ENCODE measurements around the gene BRCC3.
A peak's percentile ranks its signal among the peaks of the same experiment; 100 is the strongest.

BRCC3 gene

DNA sequence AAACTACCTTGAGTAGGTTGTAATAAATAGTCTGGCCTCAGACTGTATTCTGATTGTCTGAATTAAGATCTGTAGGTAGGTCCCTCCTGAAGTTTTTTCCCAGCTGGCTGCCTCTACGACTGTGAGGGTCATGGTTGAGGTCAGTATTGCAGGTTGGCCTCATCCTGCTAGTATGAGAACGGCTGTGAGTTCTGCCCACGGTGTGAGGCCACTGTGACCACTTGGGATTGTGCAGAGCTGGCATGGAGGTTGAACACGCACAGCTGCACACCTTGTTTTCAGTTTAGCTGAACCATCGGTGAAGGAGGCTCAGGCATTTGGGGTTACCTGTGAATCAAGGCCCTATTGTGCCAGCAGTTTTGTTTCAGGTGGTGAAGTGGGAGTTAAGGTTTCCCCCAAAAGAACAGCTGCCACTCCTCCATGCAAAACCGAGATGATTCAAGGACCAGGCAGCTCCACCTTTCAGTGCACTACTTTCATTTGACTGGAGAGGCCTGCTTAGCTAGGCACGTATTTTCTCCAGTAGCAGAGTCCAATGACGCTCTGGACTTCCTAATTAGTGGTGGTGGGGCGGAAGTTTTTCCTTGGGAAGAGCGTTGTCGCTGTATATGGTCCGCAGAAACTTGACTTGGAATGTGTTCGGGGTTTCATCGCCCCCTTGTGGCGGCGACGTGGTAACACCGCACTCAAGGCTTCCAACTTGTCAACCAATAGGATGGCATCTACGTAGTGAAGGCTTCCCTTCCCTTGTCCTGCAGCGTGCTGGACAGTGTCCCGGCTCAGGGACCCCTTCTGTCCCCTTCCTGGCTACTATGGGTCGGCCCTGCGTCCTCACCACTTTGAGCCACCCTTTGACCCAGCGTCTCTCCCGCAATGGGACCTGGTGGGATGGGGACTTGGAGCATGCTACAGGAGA is 14.2 kb upstream of the BRCC3 start:
- DNase-seq (ENCODE audit: low read depth, low spot score): peak; percentile 29
- Histone ChIP-seq H3K27ac (ENCODE audit: low read length) (no peak overlapping the region), H3K4me3 (ENCODE audit: low read length) (no peak overlapping the region)

DNA sequence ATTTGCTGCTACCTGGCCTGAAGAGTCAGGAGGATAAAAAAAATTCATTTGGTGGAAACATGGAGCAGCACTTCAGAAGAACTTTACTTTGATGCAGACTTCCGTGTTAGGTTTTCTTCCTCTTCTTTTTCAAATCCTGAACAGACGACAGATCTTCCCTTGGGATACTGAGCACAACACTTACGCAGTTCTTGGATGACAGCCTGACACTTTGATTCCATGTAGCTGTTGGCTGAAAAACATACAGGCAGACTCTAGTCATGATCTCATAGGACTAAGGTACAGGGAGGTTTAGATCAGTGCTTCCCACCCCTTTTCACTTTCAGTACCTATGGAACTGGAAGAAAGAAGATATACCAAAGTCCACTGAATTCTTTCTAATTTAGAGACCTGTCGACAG is 9.5 kb upstream of the BRCC3 start:
- H3K36me3 ChIP-seq (ENCODE audit: control insufficient read depth, insufficient read depth, low read length): no peaks in the 10 kb centered on the region
- H3K4me3 ChIP-seq (ENCODE audit: low read length): no peak overlapping the region
- H3K4me1 ChIP-seq (ENCODE audit: control insufficient read depth, insufficient read depth, low read length): no peaks in the 10 kb centered on the region
- no peaks in the 10 kb centered on the region for H3K27me3 ChIP-seq (ENCODE audit: control insufficient read depth, insufficient read depth, low read length)
- no peaks in the 10 kb centered on the region for H3K9me3 ChIP-seq (ENCODE audit: control insufficient read depth, insufficient read depth, low read length)
- no CpG with 5 or more reads among the region's 4 CpGs for WGBS (ENCODE audit: insufficient coverage, insufficient read length)
- DNase-seq (ENCODE audit: low read depth, low spot score): no peak
- no peak overlapping the region for H3K27ac ChIP-seq (ENCODE audit: low read length)

More for the DNA sequence above, 14.2 kb upstream of the BRCC3 start:
- Histone ChIP-seq H3K4me1 (ENCODE audit: control insufficient read depth, insufficient read depth, low read length) (no peaks in the 10 kb centered on the region), H3K9me3 (ENCODE audit: control insufficient read depth, insufficient read depth, low read length) (no peaks in the 10 kb centered on the region), H3K36me3 (ENCODE audit: control insufficient read depth, insufficient read depth, low read length) (no peaks in the 10 kb centered on the region; the same call in 1 of the 2 replicates), H3K27me3 (ENCODE audit: control insufficient read depth, insufficient read depth, low read length) (no peaks in the 10 kb centered on the region)
- WGBS (ENCODE audit: insufficient coverage, insufficient read length): no CpG with 5 or more reads among the region's 25 CpGs

DNA sequence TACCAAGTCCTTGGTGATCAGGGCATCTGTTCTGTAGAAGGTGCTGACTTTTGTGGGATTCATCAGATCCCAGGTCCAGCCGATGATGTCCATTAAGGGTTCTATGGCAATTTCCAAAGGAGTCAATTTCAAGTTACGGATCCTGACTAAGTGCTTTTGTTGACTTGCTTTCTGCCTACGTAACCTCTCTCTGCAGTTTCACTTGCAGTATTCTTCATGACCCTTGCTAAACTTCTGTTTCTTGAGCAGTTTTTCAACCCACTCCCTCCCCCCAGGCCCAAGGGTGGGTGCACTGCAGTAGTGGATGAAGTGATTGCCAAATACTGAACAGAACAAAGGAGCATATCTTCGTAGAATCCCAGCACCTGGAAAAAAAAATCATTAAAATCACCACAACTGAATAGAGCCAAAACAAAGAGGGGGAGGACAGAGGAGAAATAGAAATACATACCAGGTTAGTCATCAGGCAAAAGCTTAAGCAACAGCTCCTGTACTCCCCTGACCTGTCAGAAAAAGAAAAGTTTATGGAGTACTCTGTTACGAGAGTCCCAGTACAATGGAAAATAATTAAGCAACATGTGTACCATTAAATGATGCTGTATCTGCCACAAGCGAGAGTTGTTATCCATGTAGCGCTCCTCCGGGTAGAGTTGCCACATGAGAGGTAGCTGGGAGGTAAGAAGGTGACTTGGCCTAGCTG is 6.1 kb upstream of the BRCC3 start:
- Histone ChIP-seq H3K27me3 (ENCODE audit: control insufficient read depth, insufficient read depth, low read length) (no peaks in the 10 kb centered on the region), H3K4me3 (ENCODE audit: low read length) (no peak overlapping the region), H3K9me3 (ENCODE audit: control insufficient read depth, insufficient read depth, low read length) (no peaks in the 10 kb centered on the region), H3K36me3 (ENCODE audit: control insufficient read depth, insufficient read depth, low read length) (no peaks in the 10 kb centered on the region), H3K4me1 (ENCODE audit: control insufficient read depth, insufficient read depth, low read length) (no peaks in the 10 kb centered on the region), H3K27ac (ENCODE audit: low read length) (no peak overlapping the region)
- no peak for DNase-seq (ENCODE audit: low read depth, low spot score)
- no CpG with 5 or more reads among the region's 8 CpGs for WGBS (ENCODE audit: insufficient coverage, insufficient read length)

DNA sequence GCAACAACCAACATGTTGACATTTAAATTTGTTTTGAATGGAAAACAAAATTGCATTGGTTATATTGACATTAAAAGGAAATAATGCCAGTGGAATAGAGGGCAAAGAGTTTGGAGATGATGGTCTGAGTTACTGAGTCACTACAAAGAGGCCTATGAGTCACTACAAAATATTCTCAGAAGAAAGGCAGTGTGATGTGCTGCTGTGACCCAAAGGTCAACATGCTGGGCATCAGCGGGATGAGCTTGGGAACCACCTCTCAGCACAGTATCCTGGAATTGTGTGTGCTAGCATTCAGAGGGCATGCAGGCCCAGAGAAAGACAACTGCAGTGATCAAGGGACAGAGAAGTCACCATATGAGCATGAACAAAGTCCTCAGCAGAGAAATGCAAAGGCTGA is 3.1 kb upstream of the BRCC3 start:
- Histone ChIP-seq H3K4me1 (ENCODE audit: control insufficient read depth, insufficient read depth, low read length) (no peaks in the 10 kb centered on the region), H3K36me3 (ENCODE audit: control insufficient read depth, insufficient read depth, low read length) (no peaks in the 10 kb centered on the region), H3K27ac (ENCODE audit: low read length) (no peak overlapping the region), H3K27me3 (ENCODE audit: control insufficient read depth, insufficient read depth, low read length) (no peaks in the 10 kb centered on the region), H3K9me3 (ENCODE audit: control insufficient read depth, insufficient read depth, low read length) (no peaks in the 10 kb centered on the region), H3K4me3 (ENCODE audit: low read length) (no peak overlapping the region)
- no peak for DNase-seq (ENCODE audit: low read depth, low spot score)
- no CpG with 5 or more reads among the region's 1 CpG for WGBS (ENCODE audit: insufficient coverage, insufficient read length)

DNA sequence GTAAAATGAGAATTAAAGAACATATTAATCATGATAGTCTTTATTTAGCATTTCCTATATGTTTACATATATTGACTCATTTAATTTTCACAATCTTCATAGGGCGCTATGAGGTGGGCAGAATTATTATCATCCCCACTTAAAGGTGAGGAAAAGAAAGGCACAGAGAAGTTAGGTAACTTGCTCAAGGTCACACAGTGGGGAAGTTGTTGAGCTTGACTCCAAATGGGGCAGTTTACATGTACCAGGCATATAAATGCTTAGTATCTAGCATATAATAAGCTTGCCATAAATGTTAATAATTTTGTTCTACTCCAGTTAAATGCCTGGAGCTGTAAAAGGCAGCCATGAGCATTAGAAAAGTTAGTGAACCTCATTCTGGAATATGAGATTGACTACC is 1.9 kb upstream of the BRCC3 start:
- no peak for DNase-seq (ENCODE audit: low read depth, low spot score)
- no peaks in the 10 kb centered on the region for H3K9me3 ChIP-seq (ENCODE audit: control insufficient read depth, insufficient read depth, low read length)
- H3K4me3 ChIP-seq (ENCODE audit: low read length): no peak overlapping the region
- WGBS (ENCODE audit: insufficient coverage, insufficient read length): no CpG with 5 or more reads among the region's 1 CpG
- no peaks in the 10 kb centered on the region; the same call in 1 of the 2 replicates for H3K36me3 ChIP-seq (ENCODE audit: control insufficient read depth, insufficient read depth, low read length)
- H3K27ac ChIP-seq (ENCODE audit: low read length): no peak overlapping the region
- no peaks in the 10 kb centered on the region for H3K27me3 ChIP-seq (ENCODE audit: control insufficient read depth, insufficient read depth, low read length)
- H3K4me1 ChIP-seq (ENCODE audit: control insufficient read depth, insufficient read depth, low read length): no peaks in the 10 kb centered on the region

DNA sequence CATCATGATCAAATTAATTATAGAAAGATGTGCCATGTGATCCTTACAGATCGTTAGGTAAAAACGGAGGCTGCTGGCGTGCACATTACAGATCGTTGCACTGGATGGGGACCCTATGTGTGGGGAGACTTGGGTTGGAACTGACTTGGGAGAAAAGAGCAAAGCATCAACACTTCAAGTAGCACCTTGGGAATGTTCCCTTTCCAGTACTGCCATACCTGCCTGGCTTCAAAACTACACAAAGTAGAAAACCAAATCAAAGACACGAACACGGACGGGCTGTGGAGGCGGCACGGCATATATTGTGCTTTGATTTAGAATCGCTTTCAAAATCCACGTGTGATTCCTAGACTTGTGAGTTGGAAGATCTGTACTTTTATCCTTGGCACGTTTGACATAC is 1.3 kb upstream of the BRCC3 start:
- H3K9me3 ChIP-seq (ENCODE audit: control insufficient read depth, insufficient read depth, low read length): no peaks in the 10 kb centered on the region
- WGBS (ENCODE audit: insufficient coverage, insufficient read length): no CpG with 5 or more reads among the region's 12 CpGs
- H3K27ac ChIP-seq (ENCODE audit: low read length): no peak overlapping the region
- H3K4me1 ChIP-seq (ENCODE audit: control insufficient read depth, insufficient read depth, low read length): no peaks in the 10 kb centered on the region
- no peak for DNase-seq (ENCODE audit: low read depth, low spot score)
- H3K4me3 ChIP-seq (ENCODE audit: low read length): peak overlapping the region; percentile 49; the same call in 1 of the 2 replicates
- H3K27me3 ChIP-seq (ENCODE audit: control insufficient read depth, insufficient read depth, low read length): no peaks in the 10 kb centered on the region
- H3K36me3 ChIP-seq (ENCODE audit: control insufficient read depth, insufficient read depth, low read length): no peaks in the 10 kb centered on the region; the same call in 1 of the 2 replicates

DNA sequence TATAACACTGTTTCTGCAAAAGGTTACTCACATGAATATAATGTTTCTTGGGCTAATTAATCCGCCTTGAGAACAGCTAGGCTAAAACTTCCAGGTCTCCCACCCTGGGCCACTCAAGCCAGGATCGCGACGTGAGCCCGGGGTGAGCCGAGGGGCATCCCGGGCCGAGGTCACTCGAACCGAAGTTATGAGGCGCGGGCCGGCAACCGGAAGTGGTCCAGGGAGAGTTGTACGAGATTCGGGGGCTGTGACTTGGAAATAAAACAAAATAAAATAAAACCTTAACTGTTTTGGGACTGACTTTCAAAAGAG is 689 bp upstream of the BRCC3 start:
- no peaks in the 10 kb centered on the region; the same call in 1 of the 2 replicates for H3K36me3 ChIP-seq (ENCODE audit: control insufficient read depth, insufficient read depth, low read length)
- peak overlapping the region; percentile 49; the same call in 1 of the 2 replicates for H3K4me3 ChIP-seq (ENCODE audit: low read length)
- H3K9me3 ChIP-seq (ENCODE audit: control insufficient read depth, insufficient read depth, low read length): no peaks in the 10 kb centered on the region
- H3K4me1 ChIP-seq (ENCODE audit: control insufficient read depth, insufficient read depth, low read length): no peaks in the 10 kb centered on the region
- no CpG with 5 or more reads among the region's 16 CpGs for WGBS (ENCODE audit: insufficient coverage, insufficient read length)
- H3K27ac ChIP-seq (ENCODE audit: low read length): no peak overlapping the region
- no peaks in the 10 kb centered on the region for H3K27me3 ChIP-seq (ENCODE audit: control insufficient read depth, insufficient read depth, low read length)
- no peak for DNase-seq (ENCODE audit: low read depth, low spot score)

DNA sequence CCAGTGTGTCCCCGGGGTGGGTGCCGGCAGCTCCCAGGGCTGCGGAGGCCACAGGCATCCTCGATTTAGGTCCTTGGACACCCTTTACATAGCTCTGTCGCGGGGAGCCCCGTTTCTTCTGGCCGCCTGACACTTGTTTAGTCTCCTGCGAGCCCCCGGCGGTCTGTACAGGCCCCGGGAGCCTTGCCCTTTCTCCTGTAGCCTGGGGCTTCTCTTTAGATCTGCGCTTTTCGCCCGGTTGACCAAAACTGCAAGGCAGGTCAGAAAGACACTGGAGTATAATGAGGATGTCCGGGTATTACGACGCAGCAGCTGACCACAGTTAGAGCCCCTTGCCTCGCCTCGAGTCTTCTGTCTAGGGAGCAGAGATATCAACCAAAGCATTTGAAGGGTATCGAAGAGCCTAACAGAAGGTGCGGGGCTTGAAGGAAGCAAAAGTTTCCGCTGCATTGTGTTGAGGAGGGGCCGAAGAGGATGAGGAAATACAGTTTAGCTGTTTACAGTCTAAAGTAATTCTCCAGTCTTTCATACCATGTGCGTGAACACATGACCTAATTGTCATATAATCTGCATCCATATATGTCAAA is 479 bp downstream of the BRCC3 start:
- Histone ChIP-seq H3K27me3 (ENCODE audit: control insufficient read depth, insufficient read depth, low read length) (no peaks in the 10 kb centered on the region), H3K27ac (ENCODE audit: low read length) (no peak overlapping the region), H3K4me3 (ENCODE audit: low read length) (peak overlapping the region; percentile 73), H3K36me3 (ENCODE audit: control insufficient read depth, insufficient read depth, low read length) (no peaks in the 10 kb centered on the region; the same call in 1 of the 2 replicates), H3K9me3 (ENCODE audit: control insufficient read depth, insufficient read depth, low read length) (no peaks in the 10 kb centered on the region), H3K4me1 (ENCODE audit: control insufficient read depth, insufficient read depth, low read length) (no peaks in the 10 kb centered on the region)
- no peak for DNase-seq (ENCODE audit: low read depth, low spot score)
- WGBS (ENCODE audit: insufficient coverage, insufficient read length): no CpG with 5 or more reads among the region's 25 CpGs

DNA sequence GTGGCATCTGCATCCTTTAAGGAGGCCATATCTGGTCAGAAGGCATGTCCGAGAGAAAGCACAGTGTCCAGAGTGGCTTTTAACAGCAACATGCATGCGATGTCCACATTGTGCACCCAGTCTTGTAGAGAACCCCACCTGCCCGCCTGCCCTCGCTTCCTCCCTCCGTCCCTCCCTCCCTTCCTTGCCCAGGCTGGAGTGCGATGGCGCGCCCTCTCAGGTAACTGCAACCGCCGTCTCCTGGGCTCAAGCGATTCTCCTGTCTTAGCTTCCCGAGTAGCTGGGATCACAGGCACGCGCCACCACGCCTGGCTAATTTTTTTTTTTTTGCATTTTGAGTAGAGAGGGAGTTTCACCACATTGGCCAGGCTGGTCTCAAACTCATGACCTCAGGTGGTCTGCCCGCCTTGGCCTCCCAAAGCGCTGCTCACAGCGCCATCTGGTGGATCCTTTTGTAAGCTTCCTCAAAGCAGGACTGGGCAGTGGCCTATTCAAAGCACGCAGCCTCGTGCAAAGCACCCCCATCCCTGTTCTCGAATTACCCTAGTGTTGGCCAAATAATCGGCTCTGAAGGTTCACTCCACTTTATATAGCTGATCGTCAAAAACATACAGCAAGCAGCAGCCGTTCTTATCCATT is 15.0 kb downstream of the BRCC3 start:
- DNase-seq (ENCODE audit: low read depth, low spot score): peak; percentile 50
- H3K36me3 ChIP-seq (ENCODE audit: control insufficient read depth, insufficient read depth, low read length): no peaks in the 10 kb centered on the region; the same call in 1 of the 2 replicates
- H3K27me3 ChIP-seq (ENCODE audit: control insufficient read depth, insufficient read depth, low read length): no peaks in the 10 kb centered on the region
- no CpG with 5 or more reads among the region's 24 CpGs for WGBS (ENCODE audit: insufficient coverage, insufficient read length)
- no peaks in the 10 kb centered on the region for H3K9me3 ChIP-seq (ENCODE audit: control insufficient read depth, insufficient read depth, low read length)
- no peak overlapping the region for H3K4me3 ChIP-seq (ENCODE audit: low read length)
- H3K4me1 ChIP-seq (ENCODE audit: control insufficient read depth, insufficient read depth, low read length): no peaks in the 10 kb centered on the region
- no peak overlapping the region for H3K27ac ChIP-seq (ENCODE audit: low read length)

Data from iPS DF 6.9 (cell line).